Adipocyte (in vitro differentiated cells): Measurements from ENCODE around the gene FBP1.

Experiments used
- DNase-seq: peaks from one replicate; pipeline ENCODE4 v3.0.0-alpha.2; 2015; ENCODE audit warnings: low read depth
- H3K27me3 ChIP-seq: replicated peaks from 2 replicates; pipeline ENCODE4 v1.7.0; 2013; ENCODE audit warnings: mild to moderate bottlenecking, low read length, moderate library complexity; ENCODE audit not compliant: control insufficient read depth, insufficient read depth
- H3K36me3 ChIP-seq: 2 replicates; pipeline ENCODE4 v1.7.0; 2013; ENCODE audit warnings: low read length, mild to moderate bottlenecking, moderate library complexity; ENCODE audit not compliant: control insufficient read depth, insufficient read depth, severe bottlenecking
- H3K4me1 ChIP-seq: 2 replicates; pipeline ENCODE4 v1.7.0; 2013; ENCODE audit warnings: mild to moderate bottlenecking, low read length, moderate library complexity; ENCODE audit not compliant: control insufficient read depth, insufficient read depth
- H3K4me3 ChIP-seq: 2 replicates; pipeline ENCODE4 v1.7.0; 2013; ENCODE audit warnings: mild to moderate bottlenecking, low read length, moderate library complexity
- H3K9ac ChIP-seq: 2 replicates; pipeline ENCODE4 v1.7.0; 2013; ENCODE audit warnings: mild to moderate bottlenecking, low read length, moderate library complexity
- H3K9me3 ChIP-seq: 2 replicates; pipeline ENCODE4 v1.7.0; 2013; ENCODE audit warnings: mild to moderate bottlenecking, low read length, moderate library complexity; ENCODE audit not compliant: control insufficient read depth

The FBP1 gene

DNA sequence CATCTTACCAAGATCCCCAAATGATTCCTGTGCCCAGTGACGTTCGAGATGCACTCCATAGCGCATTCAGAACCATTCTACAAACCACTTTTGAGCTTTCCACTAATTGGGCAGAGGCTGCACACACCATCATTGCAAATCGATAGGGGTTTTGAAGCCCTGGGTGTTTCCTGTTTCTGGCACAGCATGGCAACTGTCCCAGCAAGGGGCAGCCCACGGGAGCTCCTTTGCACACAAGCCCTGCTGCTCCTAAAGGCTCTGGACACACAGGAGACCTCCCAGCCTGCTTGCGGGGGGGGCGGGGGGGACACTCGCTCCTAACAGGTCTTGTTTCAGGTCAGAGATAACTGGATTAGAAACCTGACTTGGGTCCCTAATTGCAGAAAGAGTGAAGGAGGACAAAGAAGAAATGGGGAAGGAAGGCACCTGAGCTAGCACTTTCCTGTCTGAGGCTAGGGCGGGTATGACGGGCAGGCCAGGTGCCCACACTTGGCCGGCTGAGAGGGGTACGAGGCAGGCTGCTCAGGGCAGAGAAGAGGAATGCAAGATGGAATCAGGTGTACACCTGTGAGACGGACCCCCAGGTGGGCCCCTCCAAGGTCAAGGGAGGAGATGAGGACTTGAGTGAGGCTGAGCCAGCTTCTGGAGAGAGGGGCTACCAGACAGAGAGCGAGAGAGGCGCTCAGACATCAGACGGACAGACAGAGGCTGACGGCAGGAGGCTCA, 820 bp downstream of the FBP1 start:
- Histone ChIP-seq H3K9ac (no peak overlapping the region), H3K27me3 (peaks cover 10% of the 10 kb centered on the region), H3K4me3 (peak overlapping the region; percentile 73), H3K4me1 (peaks cover 5% of the 10 kb centered on the region), H3K9me3 (no peaks in the 10 kb centered on the region), H3K36me3 (no peaks in the 10 kb centered on the region)
- no peak for DNase-seq

DNA sequence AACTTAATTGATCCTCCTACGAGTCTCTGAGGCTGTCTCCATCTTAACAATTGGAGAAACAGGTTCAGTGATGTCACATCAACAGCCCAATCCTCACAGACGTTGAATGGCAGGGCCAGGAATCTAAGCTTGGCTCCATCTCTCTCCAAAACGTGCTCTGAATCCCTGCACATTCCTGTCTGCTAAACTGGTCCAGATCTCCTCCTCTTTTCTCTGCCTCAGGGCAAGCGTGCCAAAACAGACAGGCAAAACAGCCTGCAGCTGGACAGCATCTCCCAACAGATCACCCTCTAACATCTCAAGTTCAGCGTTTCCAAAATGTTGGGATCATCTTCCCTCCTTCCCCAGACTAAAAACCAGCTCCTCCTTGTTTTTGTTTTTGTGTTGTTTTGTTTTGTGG, 6.6 kb downstream of the FBP1 start:
- H3K4me3 ChIP-seq: no peak overlapping the region
- peaks cover 39% of the 10 kb centered on the region for H3K27me3 ChIP-seq
- peak; percentile 57 for DNase-seq

DNA sequence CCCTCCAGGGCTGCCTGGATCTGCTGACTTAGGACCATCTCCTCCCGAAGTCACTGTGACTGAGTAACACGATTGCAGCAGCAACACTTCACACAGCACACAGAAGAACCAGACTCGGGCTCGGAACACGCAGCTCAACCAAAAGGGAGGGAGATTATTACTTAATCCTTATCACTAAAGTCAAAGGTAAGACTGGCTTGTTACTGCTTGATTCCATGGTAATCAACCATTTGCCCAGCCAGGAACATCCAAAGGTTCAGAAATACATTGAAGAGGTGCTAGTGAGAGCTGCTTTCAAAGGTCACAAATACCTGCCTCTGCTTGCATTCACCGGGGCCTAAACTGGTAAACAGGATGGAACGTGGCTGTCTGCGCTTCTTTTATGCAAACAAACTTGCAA, 7.7 kb downstream of the FBP1 start:
- Histone ChIP-seq H3K27me3 (peaks cover 39% of the 10 kb centered on the region), H3K9ac (no peak overlapping the region), H3K36me3 (no peaks in the 10 kb centered on the region), H3K4me1 (no peaks in the 10 kb centered on the region), H3K4me3 (no peak overlapping the region), H3K9me3 (no peaks in the 10 kb centered on the region)
- DNase-seq: no peak

More for the DNA sequence above, 6.6 kb downstream of the FBP1 start:
- no peaks in the 10 kb centered on the region for H3K9me3 ChIP-seq
- no peaks in the 10 kb centered on the region for H3K36me3 ChIP-seq
- no peaks in the 10 kb centered on the region for H3K4me1 ChIP-seq
- H3K9ac ChIP-seq: no peak overlapping the region

DNA sequence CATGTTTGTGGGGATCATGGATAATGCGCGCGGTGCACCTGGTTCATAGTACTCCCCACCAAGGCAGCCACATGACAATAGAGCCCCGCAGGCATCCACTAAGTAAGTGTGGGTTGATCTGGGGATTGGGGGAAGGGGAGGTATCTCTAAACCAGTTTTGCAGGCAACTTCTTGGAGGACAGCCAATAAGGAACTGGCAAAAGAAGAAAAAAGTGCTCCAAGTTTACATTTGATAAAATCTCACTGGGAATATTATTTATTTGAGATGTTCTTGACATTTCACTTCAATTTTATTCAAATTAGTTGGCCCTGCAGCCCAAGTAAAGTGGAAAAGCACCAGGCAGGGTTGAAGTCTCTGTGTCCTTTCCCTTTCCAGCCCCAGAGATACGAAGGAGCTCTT, 8.5 kb downstream of the FBP1 start:
- Histone ChIP-seq H3K9ac (no peak overlapping the region), H3K9me3 (no peaks in the 10 kb centered on the region), H3K4me3 (no peak overlapping the region), H3K4me1 (no peaks in the 10 kb centered on the region), H3K36me3 (no peaks in the 10 kb centered on the region), H3K27me3 (peaks cover 46% of the 10 kb centered on the region)
- no peak for DNase-seq

DNA sequence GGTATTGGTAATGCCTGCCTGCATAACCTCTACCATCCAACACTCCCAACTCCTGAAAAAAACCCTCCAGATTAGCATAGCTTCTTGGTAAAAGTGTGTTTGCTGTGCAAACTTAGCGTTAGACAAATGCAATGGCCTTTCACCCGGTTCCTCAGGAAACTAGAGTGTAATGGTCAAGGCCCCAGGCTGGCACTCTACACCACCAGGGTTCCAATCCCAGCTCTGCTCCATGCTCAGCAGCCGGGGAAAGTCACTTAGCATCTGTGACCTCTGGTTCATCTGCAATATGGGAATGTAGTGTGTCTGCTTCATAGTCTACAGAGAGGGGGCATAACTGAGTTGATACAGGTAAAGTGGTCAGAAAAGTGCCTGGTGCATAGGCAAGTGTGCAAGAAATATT, 9.0 kb downstream of the FBP1 start:
- Histone ChIP-seq H3K9ac (no peak overlapping the region), H3K27me3 (peaks cover 45% of the 10 kb centered on the region), H3K4me1 (no peaks in the 10 kb centered on the region), H3K36me3 (no peaks in the 10 kb centered on the region), H3K9me3 (no peaks in the 10 kb centered on the region), H3K4me3 (no peak overlapping the region)
- DNase-seq: no peak

DNA sequence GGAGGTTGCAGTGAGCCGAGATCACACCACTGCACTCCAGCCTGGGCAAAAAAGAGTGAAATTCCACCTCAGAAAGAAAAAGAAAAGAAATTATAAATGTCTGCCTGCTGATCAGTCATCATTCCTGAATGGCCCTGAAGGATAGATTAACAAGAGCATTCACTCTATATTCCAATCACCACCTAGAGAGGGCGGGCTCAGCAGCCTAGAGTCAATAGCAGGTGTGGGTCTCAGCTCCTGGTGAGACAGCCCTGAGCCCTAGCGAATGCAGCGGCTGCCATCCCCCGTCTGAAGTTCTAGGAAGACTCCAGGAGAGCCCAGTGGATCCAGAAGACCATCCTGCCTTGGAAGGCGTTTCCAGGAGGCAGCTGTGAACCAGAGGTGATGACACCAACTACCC, 12.0 kb downstream of the FBP1 start:
- no peak for DNase-seq
- Histone ChIP-seq H3K9me3 (no peaks in the 10 kb centered on the region), H3K4me1 (no peaks in the 10 kb centered on the region), H3K4me3 (no peak overlapping the region), H3K9ac (no peak overlapping the region), H3K27me3 (peaks cover 37% of the 10 kb centered on the region), H3K36me3 (no peaks in the 10 kb centered on the region)

DNA sequence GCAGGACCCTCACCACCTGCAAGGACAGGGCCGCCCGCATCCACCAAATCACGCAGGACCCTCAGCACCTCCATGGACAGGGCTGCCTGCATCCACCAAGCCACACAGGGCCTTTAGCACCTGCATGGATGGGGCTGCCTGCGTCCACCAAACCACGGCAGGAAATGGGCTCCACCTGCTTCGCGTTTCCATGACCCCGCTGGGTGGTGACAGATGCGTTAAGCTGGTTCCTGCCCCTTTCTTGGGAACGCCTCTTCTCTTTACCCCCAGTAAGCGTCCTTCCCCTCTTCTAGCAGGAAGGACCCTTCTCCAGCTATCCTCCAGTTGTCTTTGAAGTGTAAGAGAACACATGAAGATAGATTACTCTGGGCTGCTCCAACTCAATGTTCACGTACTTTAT, 13.5 kb downstream of the FBP1 start:
- no peaks in the 10 kb centered on the region for H3K36me3 ChIP-seq
- H3K4me1 ChIP-seq: no peaks in the 10 kb centered on the region
- DNase-seq: no peak
- H3K27me3 ChIP-seq: peaks cover 28% of the 10 kb centered on the region
- no peaks in the 10 kb centered on the region for H3K9me3 ChIP-seq
- H3K4me3 ChIP-seq: no peak overlapping the region
- no peak overlapping the region for H3K9ac ChIP-seq

DNA sequence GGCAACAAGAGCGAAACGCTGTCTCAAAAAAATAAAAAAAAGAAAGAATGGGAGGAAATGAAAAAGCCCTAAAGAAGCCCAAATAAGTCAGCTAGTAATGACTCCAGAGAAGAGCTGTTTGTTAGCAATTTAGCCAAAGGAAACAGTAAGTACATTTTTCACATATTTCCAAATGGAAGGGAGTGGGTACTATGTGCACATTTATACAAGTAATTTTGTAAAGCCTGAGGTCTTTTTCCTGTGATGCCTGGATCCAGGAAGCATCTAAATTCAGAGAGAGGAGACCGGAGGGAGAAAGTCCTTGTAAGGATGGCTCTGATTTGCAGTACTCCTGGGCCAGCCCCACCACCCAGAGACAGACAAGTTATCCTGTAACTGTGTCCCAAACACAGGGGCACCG, 14.7 kb downstream of the FBP1 start:
- Histone ChIP-seq H3K4me1 (no peaks in the 10 kb centered on the region), H3K4me3 (no peak overlapping the region), H3K9me3 (no peaks in the 10 kb centered on the region), H3K9ac (no peak overlapping the region), H3K27me3 (peaks cover 26% of the 10 kb centered on the region), H3K36me3 (no peaks in the 10 kb centered on the region)
- peak; percentile 30 for DNase-seq

DNA sequence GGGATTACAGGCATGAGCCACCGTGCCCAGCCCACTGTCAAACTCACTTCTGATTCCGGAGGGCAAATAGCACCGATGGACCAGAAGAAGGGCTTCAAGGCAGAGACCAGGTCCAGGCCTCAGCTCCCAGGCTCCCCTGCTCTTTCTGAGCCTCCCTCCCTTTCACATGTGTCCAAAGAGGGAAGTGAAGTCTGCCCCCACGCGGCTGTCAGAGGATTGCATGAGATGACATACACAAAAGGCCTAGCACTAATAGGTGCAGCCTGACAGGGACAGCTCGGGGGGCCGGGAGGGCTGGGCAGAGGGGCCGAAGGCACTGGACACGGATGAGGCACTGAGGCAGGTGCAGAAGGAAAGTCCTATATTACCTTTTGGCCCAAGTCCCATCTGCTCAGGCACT, 16.1 kb downstream of the FBP1 start:
- Histone ChIP-seq H3K9ac (no peak overlapping the region), H3K27me3 (peaks cover 23% of the 10 kb centered on the region), H3K36me3 (no peaks in the 10 kb centered on the region), H3K9me3 (no peaks in the 10 kb centered on the region), H3K4me3 (no peak overlapping the region), H3K4me1 (no peaks in the 10 kb centered on the region)
- DNase-seq: peak; percentile 32

DNA sequence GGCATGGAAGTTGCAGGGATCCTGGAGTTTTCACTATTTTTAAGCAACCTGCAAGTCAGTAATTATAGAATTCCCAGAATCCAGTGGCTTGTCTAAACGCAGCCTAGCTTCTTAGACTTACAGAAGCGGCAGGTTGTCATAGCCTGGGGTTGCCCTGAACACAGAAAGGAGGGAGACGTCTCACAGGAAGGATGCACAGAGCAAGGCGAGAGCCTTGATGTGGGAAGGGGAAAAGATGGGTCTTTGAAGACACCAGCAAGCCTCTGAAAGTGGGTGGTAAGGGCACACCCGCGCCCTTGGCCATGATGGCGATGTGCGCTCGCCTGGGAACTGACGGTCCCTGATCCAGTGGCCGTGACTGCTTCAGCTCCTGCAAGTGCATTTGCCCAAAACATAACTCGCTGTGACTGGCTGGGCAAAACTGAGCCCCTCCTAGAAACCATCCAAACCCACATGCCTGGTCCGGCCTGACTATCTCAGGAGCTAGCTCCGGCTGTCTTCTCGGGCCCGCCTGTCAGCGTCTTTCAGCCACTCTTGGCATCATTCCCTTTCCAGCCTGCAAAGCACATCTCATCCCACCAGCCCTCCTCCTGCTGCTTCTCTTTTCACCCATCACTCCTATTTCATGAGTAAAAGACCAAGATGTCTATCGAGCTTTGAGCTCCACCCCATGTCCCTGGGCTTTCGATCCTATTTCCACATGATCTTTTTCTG, 17.1 kb downstream of the FBP1 start:
- Histone ChIP-seq H3K27me3 (peaks cover 23% of the 10 kb centered on the region), H3K9me3 (no peaks in the 10 kb centered on the region), H3K4me1 (no peaks in the 10 kb centered on the region), H3K9ac (no peak overlapping the region), H3K36me3 (no peaks in the 10 kb centered on the region), H3K4me3 (no peak overlapping the region)
- DNase-seq: no peak

DNA sequence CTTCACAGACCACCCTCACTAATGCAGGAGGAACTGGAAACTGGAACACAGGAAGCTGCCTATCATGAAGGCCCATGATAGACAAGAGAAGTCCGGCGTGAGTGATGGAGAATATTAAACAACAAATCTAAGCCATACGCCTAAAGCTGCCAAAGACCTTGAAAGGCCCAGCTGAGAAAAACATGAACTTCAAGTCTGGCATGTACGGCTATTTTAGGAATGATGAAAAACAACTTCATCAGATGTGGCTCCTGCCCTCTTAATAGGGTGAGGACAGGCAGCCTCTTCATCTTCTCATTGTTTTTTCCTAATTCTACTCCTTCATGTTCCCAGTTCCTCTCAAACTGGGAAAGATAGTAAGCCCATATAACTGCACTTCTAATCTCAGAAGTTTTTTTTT, 20.3 kb downstream of the FBP1 start:
- no peaks in the 10 kb centered on the region for H3K4me1 ChIP-seq
- H3K36me3 ChIP-seq: no peaks in the 10 kb centered on the region
- H3K4me3 ChIP-seq: no peak overlapping the region
- H3K27me3 ChIP-seq: peaks cover 14% of the 10 kb centered on the region
- no peaks in the 10 kb centered on the region for H3K9me3 ChIP-seq
- no peak overlapping the region for H3K9ac ChIP-seq
- no peak for DNase-seq
